ENCODE measurements around the gene NRCAM.

Gene NRCAM

GRCh38 chr7:108144931-108145330 lies 311.3 kb downstream of the NRCAM start:
- Histone ChIP-seq H3K9ac (ENCODE audit: low read length) (no peak overlapping the region), H3K27me3 (ENCODE audit: control insufficient read depth, insufficient read depth, low read length) (no peaks in the 10 kb centered on the region), H3K4me3 (ENCODE audit: low read length) (no peak overlapping the region), H3K36me3 (ENCODE audit: control insufficient read depth, insufficient read depth, low read length) (no peaks in the 10 kb centered on the region), H3K27ac (ENCODE audit: low read depth, low read length) (no peak overlapping the region), H3K4me1 (ENCODE audit: control insufficient read depth, insufficient read depth, low read length) (peaks cover 2% of the 10 kb centered on the region)

- Histone ChIP-seq H3K36me3 (ENCODE audit: control insufficient read depth, insufficient read depth, low read length) (no peaks in the 10 kb centered on the region), H3K4me1 (ENCODE audit: control insufficient read depth, insufficient read depth, low read length) (no peaks in the 10 kb centered on the region), H3K9ac (ENCODE audit: low read length) (no peak overlapping the region), H3K27ac (ENCODE audit: low read depth, low read length) (no peak overlapping the region), H3K4me3 (ENCODE audit: low read length) (no peak overlapping the region), H3K27me3 (ENCODE audit: control insufficient read depth, insufficient read depth, low read length) (no peaks in the 10 kb centered on the region)
Measured at GRCh38 chr7:108143658-108144420, 312.4 kb downstream of the NRCAM start.

- H3K4me3 ChIP-seq (ENCODE audit: low read length), result no peak overlapping the region
- no peaks in the 10 kb centered on the region for H3K36me3 ChIP-seq (ENCODE audit: control insufficient read depth, insufficient read depth, low read length)
- H3K27ac ChIP-seq (ENCODE audit: low read depth, low read length), result no peak overlapping the region
- H3K4me1 ChIP-seq (ENCODE audit: control insufficient read depth, insufficient read depth, low read length), result no peaks in the 10 kb centered on the region
- H3K9ac ChIP-seq (ENCODE audit: low read length), result no peak overlapping the region
- no peaks in the 10 kb centered on the region for H3K27me3 ChIP-seq (ENCODE audit: control insufficient read depth, insufficient read depth, low read length)
Measured at GRCh38 chr7:108142675-108143259, 313.5 kb downstream of the NRCAM start.

GRCh38 chr7:108142180-108142579 lies 314.1 kb downstream of the NRCAM start:
- H3K36me3 ChIP-seq (ENCODE audit: control insufficient read depth, insufficient read depth, low read length), result no peaks in the 10 kb centered on the region
- no peak overlapping the region for H3K27ac ChIP-seq (ENCODE audit: low read depth, low read length)

GRCh38 chr7:108140671-108141070 lies 315.6 kb downstream of the NRCAM start:
- H3K9ac ChIP-seq (ENCODE audit: low read length), result no peak overlapping the region

More at GRCh38 chr7:108142180-108142579, 314.1 kb downstream of the NRCAM start:
- Histone ChIP-seq H3K4me3 (ENCODE audit: low read length) (no peak overlapping the region), H3K4me1 (ENCODE audit: control insufficient read depth, insufficient read depth, low read length) (no peaks in the 10 kb centered on the region), H3K27me3 (ENCODE audit: control insufficient read depth, insufficient read depth, low read length) (no peaks in the 10 kb centered on the region), H3K9ac (ENCODE audit: low read length) (no peak overlapping the region)

DNA sequence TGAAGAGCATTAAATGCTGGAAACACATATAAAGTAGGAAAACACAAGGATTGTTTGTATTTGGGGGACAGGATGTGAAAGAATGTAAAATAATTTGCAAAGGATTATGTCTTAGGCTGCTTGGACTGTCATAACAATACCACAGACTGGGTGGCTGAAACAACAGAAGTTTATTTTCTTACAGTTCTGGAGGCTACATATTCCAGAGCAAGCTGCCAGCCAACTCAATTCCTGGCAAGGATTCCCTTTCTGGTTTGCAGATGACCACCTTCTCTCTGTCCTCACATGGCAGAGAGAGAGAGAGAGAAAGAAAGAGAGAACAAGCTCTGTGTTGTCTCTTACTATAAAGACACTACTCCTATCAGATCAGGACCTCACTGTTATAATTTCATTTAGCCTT lies 317.3 kb downstream of the NRCAM start:
- no peaks in the 10 kb centered on the region for H3K27me3 ChIP-seq (ENCODE audit: control insufficient read depth, insufficient read depth, low read length)
- H3K27ac ChIP-seq (ENCODE audit: low read depth, low read length), result no peak overlapping the region
- no peaks in the 10 kb centered on the region for H3K4me1 ChIP-seq (ENCODE audit: control insufficient read depth, insufficient read depth, low read length)
- no peak overlapping the region for H3K9ac ChIP-seq (ENCODE audit: low read length)
- H3K36me3 ChIP-seq (ENCODE audit: control insufficient read depth, insufficient read depth, low read length), result no peaks in the 10 kb centered on the region
- H3K4me3 ChIP-seq (ENCODE audit: low read length), result no peak overlapping the region

More at GRCh38 chr7:108140671-108141070, 315.6 kb downstream of the NRCAM start:
- no peaks in the 10 kb centered on the region for H3K36me3 ChIP-seq (ENCODE audit: control insufficient read depth, insufficient read depth, low read length)
- H3K4me1 ChIP-seq (ENCODE audit: control insufficient read depth, insufficient read depth, low read length), result no peaks in the 10 kb centered on the region
- H3K27ac ChIP-seq (ENCODE audit: low read depth, low read length), result no peak overlapping the region
- H3K27me3 ChIP-seq (ENCODE audit: control insufficient read depth, insufficient read depth, low read length), result no peaks in the 10 kb centered on the region
- no peak overlapping the region for H3K4me3 ChIP-seq (ENCODE audit: low read length)

DNA sequence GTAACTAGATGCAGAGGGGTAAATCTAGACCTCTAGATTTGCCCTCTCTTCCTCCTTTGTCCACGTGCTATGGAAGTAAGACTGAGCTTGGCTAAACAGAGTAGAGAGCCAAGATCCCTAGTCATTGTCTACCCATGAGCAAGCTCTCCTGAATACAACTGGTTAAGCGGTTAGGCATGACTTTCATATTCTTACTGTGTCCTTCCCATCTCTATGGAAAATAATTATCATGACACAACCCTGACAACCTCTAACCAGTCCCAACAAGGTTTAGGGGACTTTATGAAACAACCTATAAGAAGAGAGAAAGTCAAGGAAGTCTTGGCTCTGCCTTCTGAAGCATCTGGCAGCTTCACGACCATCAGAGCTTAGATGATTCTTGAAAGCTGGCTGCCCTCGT lies 318.2 kb downstream of the NRCAM start:
- H3K9ac ChIP-seq (ENCODE audit: low read length), result no peak overlapping the region
- no peaks in the 10 kb centered on the region for H3K36me3 ChIP-seq (ENCODE audit: control insufficient read depth, insufficient read depth, low read length)
- H3K4me3 ChIP-seq (ENCODE audit: low read length), result no peak overlapping the region
- H3K4me1 ChIP-seq (ENCODE audit: control insufficient read depth, insufficient read depth, low read length), result no peaks in the 10 kb centered on the region
- no peak overlapping the region for H3K27ac ChIP-seq (ENCODE audit: low read depth, low read length)
- no peaks in the 10 kb centered on the region for H3K27me3 ChIP-seq (ENCODE audit: control insufficient read depth, insufficient read depth, low read length)

DNA sequence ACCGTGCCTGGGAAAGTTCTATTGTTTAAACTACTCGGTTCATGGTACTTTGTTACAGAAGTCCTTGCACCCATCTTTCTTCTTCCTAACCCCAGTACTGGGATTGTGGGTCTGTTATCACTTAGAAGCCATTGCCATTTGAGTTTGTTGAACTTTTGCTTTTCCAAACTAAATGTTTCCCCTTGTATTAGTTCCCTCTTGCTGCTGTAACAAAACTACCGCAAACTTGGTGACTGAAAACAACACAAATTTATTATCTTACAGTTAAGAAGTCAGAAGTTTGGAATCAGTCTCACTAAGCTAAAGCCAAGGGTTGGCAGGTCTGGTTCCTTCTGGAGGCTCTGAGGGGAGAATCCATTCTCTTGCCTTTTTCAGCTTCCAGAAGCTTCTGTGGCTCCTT lies 319.2 kb downstream of the NRCAM start:
- Histone ChIP-seq H3K27me3 (ENCODE audit: control insufficient read depth, insufficient read depth, low read length) (no peaks in the 10 kb centered on the region), H3K4me1 (ENCODE audit: control insufficient read depth, insufficient read depth, low read length) (no peaks in the 10 kb centered on the region), H3K9ac (ENCODE audit: low read length) (no peak overlapping the region), H3K36me3 (ENCODE audit: control insufficient read depth, insufficient read depth, low read length) (no peaks in the 10 kb centered on the region), H3K27ac (ENCODE audit: low read depth, low read length) (no peak overlapping the region), H3K4me3 (ENCODE audit: low read length) (no peak overlapping the region)

DNA sequence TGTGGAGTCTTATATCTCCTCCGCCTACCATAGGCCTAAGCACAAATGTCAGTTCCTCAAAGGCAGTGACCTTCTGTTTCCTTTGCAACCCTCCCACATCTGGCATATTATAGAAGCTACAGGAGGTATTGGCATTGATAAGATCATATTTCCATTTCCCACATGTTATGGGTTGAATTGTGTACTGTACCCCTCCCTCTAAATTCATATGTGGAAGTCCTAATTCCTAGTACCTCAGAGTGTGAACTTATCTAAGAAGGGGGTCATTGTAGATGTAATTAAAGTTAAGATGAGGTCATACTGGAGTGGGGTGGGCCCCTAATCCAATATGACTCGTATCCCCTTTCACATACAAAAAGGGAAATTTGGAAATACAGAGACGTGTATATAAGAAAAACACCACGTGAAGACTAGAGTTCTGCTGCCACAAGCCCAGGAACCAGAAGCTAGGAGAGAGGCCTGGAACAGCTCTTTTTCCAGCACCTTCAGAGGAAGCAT lies 320.0 kb downstream of the NRCAM start:
- Histone ChIP-seq H3K27ac (ENCODE audit: low read depth, low read length) (no peak overlapping the region), H3K9ac (ENCODE audit: low read length) (no peak overlapping the region), H3K36me3 (ENCODE audit: control insufficient read depth, insufficient read depth, low read length) (no peaks in the 10 kb centered on the region), H3K27me3 (ENCODE audit: control insufficient read depth, insufficient read depth, low read length) (no peaks in the 10 kb centered on the region), H3K4me3 (ENCODE audit: low read length) (no peak overlapping the region), H3K4me1 (ENCODE audit: control insufficient read depth, insufficient read depth, low read length) (no peaks in the 10 kb centered on the region)

DNA sequence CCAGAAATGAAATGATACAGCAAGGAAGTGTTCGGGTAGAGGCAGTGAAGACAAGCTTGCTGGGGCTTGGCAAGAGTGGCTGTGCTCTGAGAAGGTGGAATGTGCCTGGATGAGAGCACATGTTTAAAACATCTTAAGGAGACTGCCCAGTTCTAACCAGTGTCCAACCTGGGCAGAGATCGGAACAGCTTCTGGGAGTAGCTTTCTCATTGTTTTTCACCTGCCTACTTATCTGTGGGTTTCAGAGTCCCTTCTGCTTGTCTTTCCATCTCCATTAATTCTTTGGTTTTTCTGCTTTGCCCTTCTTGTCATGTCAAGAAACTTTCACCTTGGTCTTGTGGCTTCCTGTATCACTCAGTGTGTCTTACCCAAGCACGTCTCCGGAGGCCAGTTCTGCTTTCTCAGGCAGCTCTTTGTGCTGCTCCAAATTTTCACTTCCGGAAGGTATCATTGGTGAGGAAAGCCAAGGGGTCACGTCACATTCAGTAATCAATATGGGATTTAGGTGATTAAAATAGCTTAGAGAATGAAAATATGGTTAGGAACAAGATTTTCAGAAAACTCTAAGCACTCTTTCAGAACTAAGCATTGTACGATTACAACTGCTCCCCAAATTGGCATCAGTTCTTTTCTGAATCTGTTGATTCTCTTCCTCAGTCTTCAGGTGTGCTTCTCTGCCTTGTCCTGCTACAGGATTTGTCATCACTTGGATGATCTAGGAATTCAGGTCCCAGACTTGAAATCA lies 320.6 kb downstream of the NRCAM start:
- Histone ChIP-seq H3K4me1 (ENCODE audit: control insufficient read depth, insufficient read depth, low read length) (no peaks in the 10 kb centered on the region), H3K4me3 (ENCODE audit: low read length) (no peak overlapping the region), H3K9ac (ENCODE audit: low read length) (no peak overlapping the region), H3K27me3 (ENCODE audit: control insufficient read depth, insufficient read depth, low read length) (no peaks in the 10 kb centered on the region), H3K36me3 (ENCODE audit: control insufficient read depth, insufficient read depth, low read length) (no peaks in the 10 kb centered on the region), H3K27ac (ENCODE audit: low read depth, low read length) (no peak overlapping the region)

- Histone ChIP-seq H3K27ac (ENCODE audit: low read depth, low read length) (no peak overlapping the region), H3K36me3 (ENCODE audit: control insufficient read depth, insufficient read depth, low read length) (no peaks in the 10 kb centered on the region), H3K4me3 (ENCODE audit: low read length) (no peak overlapping the region), H3K27me3 (ENCODE audit: control insufficient read depth, insufficient read depth, low read length) (no peaks in the 10 kb centered on the region), H3K9ac (ENCODE audit: low read length) (no peak overlapping the region), H3K4me1 (ENCODE audit: control insufficient read depth, insufficient read depth, low read length) (no peaks in the 10 kb centered on the region)
Measured at GRCh38 chr7:108134486-108134885, 321.8 kb downstream of the NRCAM start.

- no peak overlapping the region for H3K9ac ChIP-seq (ENCODE audit: low read length)
- H3K27ac ChIP-seq (ENCODE audit: low read depth, low read length), result no peak overlapping the region
- H3K4me3 ChIP-seq (ENCODE audit: low read length), result no peak overlapping the region
- H3K36me3 ChIP-seq (ENCODE audit: control insufficient read depth, insufficient read depth, low read length), result no peaks in the 10 kb centered on the region
- no peaks in the 10 kb centered on the region for H3K4me1 ChIP-seq (ENCODE audit: control insufficient read depth, insufficient read depth, low read length)
- H3K27me3 ChIP-seq (ENCODE audit: control insufficient read depth, insufficient read depth, low read length), result no peaks in the 10 kb centered on the region
Measured at GRCh38 chr7:108132551-108133265, 323.5 kb downstream of the NRCAM start.

Data from rectal smooth muscle tissue (tissue), 1 donor.